MM.1S (cell line): ENCODE results near the gene CYP46A1.

Experiments
- DNase-seq: peaks from one replicate; pipeline ENCODE4 v3.0.0-alpha.2; 2015
- H2AFZ ChIP-seq: fragments of 300-600 bp; sonication (generic); 2 replicates; pipeline ENCODE4 v1.6.0; 2016; ENCODE audit warnings: antibody characterized with exemption, low read length
- H3F3A ChIP-seq: fragments of 300-600 bp; sonication (generic); 2 replicates; pipeline ENCODE4 v1.6.1; 2016; ENCODE audit warnings: mild to moderate bottlenecking, antibody characterized with exemption, low read length, moderate library complexity, mixed read lengths; ENCODE audit not compliant: insufficient read depth
- H3K27ac ChIP-seq: fragments of 300-600 bp; sonication (generic); 2 replicates; pipeline ENCODE4 v1.5.1; 2016; ENCODE audit warnings: mild to moderate bottlenecking, low read length
- H3K27me3 ChIP-seq: fragments of 300-600 bp; sonication (generic); replicated peaks from 2 replicates; pipeline ENCODE4 v1.6.0; 2016; ENCODE audit warnings: low read length; ENCODE audit not compliant: insufficient read depth
- H3K36me3 ChIP-seq: fragments of 300-600 bp; sonication (generic); replicated peaks from 2 replicates; pipeline ENCODE4 v1.6.1; 2016; ENCODE audit warnings: mild to moderate bottlenecking, low read length, mixed read lengths; ENCODE audit not compliant: insufficient read depth
- H3K4me1 ChIP-seq: fragments of 300-600 bp; sonication (generic); 2 replicates; pipeline ENCODE4 v1.6.1; 2016; ENCODE audit warnings: low read length, mixed read lengths
- H3K4me2 ChIP-seq: fragments of 300-600 bp; sonication (generic); 2 replicates; pipeline ENCODE4 v1.6.0; 2016; ENCODE audit warnings: low read depth, low read length
- H3K4me3 ChIP-seq: fragments of 300-600 bp; sonication (generic); 2 replicates; pipeline ENCODE4 v1.5.1; 2016; ENCODE audit warnings: low read length, mixed read lengths
- H3K79me2 ChIP-seq: fragments of 300-600 bp; sonication (generic); 2 replicates; pipeline ENCODE4 v1.6.1; 2016; ENCODE audit warnings: mixed run types, low read length, mixed read lengths
- H3K9ac ChIP-seq: fragments of 300-600 bp; sonication (generic); 2 replicates; pipeline ENCODE4 v1.6.1; 2016; ENCODE audit warnings: low read length, mixed read lengths
- H3K9me2 ChIP-seq: fragments of 300-600 bp; sonication (generic); replicated peaks from 2 replicates; pipeline ENCODE4 v1.6.1; 2016; ENCODE audit warnings: mild to moderate bottlenecking, low read length, mixed read lengths; ENCODE audit not compliant: insufficient read depth
- H3K9me3 ChIP-seq: fragments of 300-600 bp; sonication (generic); replicated peaks from 2 replicates; pipeline ENCODE4 v1.6.1; 2016; ENCODE audit warnings: mild to moderate bottlenecking, low read length, mixed read lengths; ENCODE audit not compliant: insufficient read depth
- H4K20me1 ChIP-seq: fragments of 300-600 bp; sonication (generic); 2 replicates; pipeline ENCODE4 v1.6.1; 2016; ENCODE audit warnings: mild to moderate bottlenecking, low read length, moderate library complexity, mixed read lengths; ENCODE audit not compliant: insufficient read depth
- CTCF ChIP-seq: fragments of 300-600 bp; sonication (generic); IDR thresholded peaks from 2 replicates; pipeline ENCODE4 v1.5.1; 2016; ENCODE audit warnings: antibody characterized with exemption, low read length, mixed read lengths
- EZH2 ChIP-seq: fragments of 300-600 bp; sonication (generic); optimal IDR thresholded peaks from 2 replicates; pipeline ENCODE3; 2017; ENCODE audit warnings: low read depth, mild to moderate bottlenecking, antibody characterized with exemption, low read length, mixed read lengths
- EZH2phosphoT487 ChIP-seq: fragments of 300-600 bp; sonication (generic); IDR thresholded peaks from 2 replicates; pipeline ENCODE4 v1.6.1; 2018; ENCODE audit warnings: antibody characterized with exemption, low read length

CYP46A1 gene

GRCh38 chr14:99644035-99644587, 40.0 kb upstream of the CYP46A1 start:
- Histone ChIP-seq H3K36me3 (no peaks in the 10 kb centered on the region), H2AFZ (no peak overlapping the region), H3K9me3 (no peaks in the 10 kb centered on the region), H3K4me3 (no peak overlapping the region), H3K27me3 (no peaks in the 10 kb centered on the region), H3F3A (no peaks in the 10 kb centered on the region), H3K4me1 (no peaks in the 10 kb centered on the region), H3K27ac (no peak overlapping the region), H3K4me2 (no peak overlapping the region), H3K9ac (no peak overlapping the region), H3K9me2 (no peaks in the 10 kb centered on the region), H4K20me1 (no peaks in the 10 kb centered on the region), H3K79me2 (no peaks in the 10 kb centered on the region)
- no peak for TF ChIP-seq CTCF
- DNase-seq, result no peak

- DNase-seq, result no peak
- Histone ChIP-seq H3K9me3 (no peaks in the 10 kb centered on the region), H3K4me3 (no peak within 1 kb of the TSS), H3K9me2 (no peaks in the 10 kb centered on the region), H2AFZ (no peak within 1 kb of the TSS), H3K4me1 (no peaks in the 10 kb centered on the region), H3K9ac (no peak within 1 kb of the TSS), H3K79me2 (no peaks in the 10 kb centered on the region), H3K36me3 (no peaks in the 10 kb centered on the region), H3F3A (no peaks in the 10 kb centered on the region), H3K27ac (no peak within 1 kb of the TSS), H3K27me3 (no peaks in the 10 kb centered on the region), H4K20me1 (no peaks in the 10 kb centered on the region), H3K4me2 (no peak within 1 kb of the TSS)
- no peak for TF ChIP-seq CTCF
- no peak for TF ChIP-seq EZH2phosphoT487
- no peak for TF ChIP-seq EZH2
These were observed 39.2 kb upstream of the CYP46A1 start, which contains the start of gene HHIPL1 for GRCh38 chr14:99644723-99645544. HHIPL1 (plus strand) TSS chr14:99645129; CDS start chr14:99645208, 79 bp downstream.

GRCh38 chr14:99645545-99646505, 38.3 kb upstream of the CYP46A1 start:
- H3K4me3 ChIP-seq, result no peak overlapping the region
- no peak overlapping the region for H3K4me2 ChIP-seq
- H3K9me3 ChIP-seq, result no peaks in the 10 kb centered on the region
- no peaks in the 10 kb centered on the region for H4K20me1 ChIP-seq
- H3K4me1 ChIP-seq, result no peaks in the 10 kb centered on the region
- H3K9me2 ChIP-seq, result no peaks in the 10 kb centered on the region
- H3K36me3 ChIP-seq, result no peaks in the 10 kb centered on the region
- no peaks in the 10 kb centered on the region for H3F3A ChIP-seq
- H2AFZ ChIP-seq, result no peak overlapping the region
- H3K27ac ChIP-seq, result no peak overlapping the region
- DNase-seq, result no peak
- H3K27me3 ChIP-seq, result no peaks in the 10 kb centered on the region
- no peaks in the 10 kb centered on the region for H3K79me2 ChIP-seq
- no peak overlapping the region for H3K9ac ChIP-seq
- TF ChIP-seq EZH2phosphoT487 (no peak), EZH2 (no peak), CTCF (no peak)
